LNCAP (cell line): ENCODE results near the gene PDE7B.

Source experiments
- TF ChIP-seq, protein P1 (sequence below): fragments of 450-650 bp; IDR thresholded peaks from 2 replicates; pipeline ENCODE4 v1.5.1; 2017; ENCODE audit warnings: mild to moderate bottlenecking

PDE7B gene

GRCh38 chr6:136226674-136227377 is 375.3 kb downstream of the PDE7B start:
- TF ChIP-seq, protein P1, sequence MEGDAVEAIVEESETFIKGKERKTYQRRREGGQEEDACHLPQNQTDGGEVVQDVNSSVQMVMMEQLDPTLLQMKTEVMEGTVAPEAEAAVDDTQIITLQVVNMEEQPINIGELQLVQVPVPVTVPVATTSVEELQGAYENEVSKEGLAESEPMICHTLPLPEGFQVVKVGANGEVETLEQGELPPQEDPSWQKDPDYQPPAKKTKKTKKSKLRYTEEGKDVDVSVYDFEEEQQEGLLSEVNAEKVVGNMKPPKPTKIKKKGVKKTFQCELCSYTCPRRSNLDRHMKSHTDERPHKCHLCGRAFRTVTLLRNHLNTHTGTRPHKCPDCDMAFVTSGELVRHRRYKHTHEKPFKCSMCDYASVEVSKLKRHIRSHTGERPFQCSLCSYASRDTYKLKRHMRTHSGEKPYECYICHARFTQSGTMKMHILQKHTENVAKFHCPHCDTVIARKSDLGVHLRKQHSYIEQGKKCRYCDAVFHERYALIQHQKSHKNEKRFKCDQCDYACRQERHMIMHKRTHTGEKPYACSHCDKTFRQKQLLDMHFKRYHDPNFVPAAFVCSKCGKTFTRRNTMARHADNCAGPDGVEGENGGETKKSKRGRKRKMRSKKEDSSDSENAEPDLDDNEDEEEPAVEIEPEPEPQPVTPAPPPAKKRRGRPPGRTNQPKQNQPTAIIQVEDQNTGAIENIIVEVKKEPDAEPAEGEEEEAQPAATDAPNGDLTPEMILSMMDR, result no peak

DNA sequence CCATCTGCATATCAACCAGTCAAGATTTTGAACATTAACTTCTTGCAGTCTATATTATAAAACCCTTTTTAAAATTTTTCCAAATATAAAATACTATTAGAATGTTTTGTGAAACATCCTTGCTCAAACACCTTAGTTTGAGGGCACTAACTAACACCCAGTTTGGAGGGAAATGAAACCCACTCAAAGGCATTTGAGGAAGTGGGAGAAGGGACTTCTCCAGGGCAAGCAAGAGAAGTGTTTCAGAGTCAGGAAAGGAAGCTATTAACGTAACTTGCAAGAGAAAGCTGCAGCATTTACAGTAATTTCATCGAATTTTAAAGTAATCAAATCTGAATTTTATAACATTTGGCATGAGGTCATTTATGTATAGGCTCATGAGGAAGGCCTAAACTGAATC is 377.3 kb downstream of the PDE7B start:
- TF ChIP-seq, protein P1, result no peak

DNA sequence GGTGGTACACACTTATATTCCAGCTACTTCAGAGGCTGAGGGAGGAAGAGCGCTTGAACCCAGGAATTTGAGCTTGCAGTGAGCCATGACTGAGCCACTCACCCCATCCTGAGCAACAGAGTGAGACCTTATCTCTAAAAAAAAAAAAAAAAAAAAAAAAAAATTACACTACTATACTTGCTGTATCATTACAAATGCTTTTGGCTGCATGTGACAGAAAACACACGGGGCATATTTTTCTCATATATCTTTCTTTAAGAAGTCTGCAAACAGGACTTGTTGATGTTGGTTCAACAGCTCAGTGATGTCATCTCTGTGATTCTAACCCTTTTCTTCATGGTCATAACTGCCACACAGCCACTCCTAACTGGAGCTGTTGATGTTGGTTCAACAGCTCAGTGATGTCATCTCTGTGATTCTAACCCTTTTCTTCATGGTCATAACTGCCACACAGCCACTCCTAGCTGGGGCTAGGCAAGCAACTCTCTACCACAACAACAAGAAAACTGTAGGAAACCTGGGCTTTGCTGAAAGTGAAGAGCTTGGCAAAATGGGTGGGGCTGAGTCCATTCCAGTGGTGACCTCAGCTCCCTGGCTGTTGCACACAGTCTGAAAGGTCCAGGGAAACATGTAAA is 378.8 kb downstream of the PDE7B start:
- TF ChIP-seq, protein P1, result no peak

GRCh38 chr6:136232701-136233100 is 381.2 kb downstream of the PDE7B start:
- TF ChIP-seq, protein P1, result no peak

DNA sequence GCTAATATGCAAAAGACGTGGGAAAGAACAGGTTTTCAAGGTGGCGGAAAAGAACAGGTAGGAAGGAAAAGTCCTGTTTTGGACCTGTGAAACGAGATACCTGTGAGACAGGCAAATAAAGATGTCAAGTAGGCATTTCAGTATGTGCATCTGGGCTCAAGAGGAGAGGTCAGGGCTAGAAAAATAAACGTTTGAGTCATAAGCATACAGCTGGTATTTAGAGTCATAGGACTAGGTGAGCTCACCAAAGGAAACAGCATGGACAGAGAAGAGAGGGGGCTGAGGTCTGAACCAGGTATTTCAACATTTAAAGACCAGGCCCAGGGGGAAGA is 383.7 kb downstream of the PDE7B start:
- TF ChIP-seq, protein P1, result no peak

DNA sequence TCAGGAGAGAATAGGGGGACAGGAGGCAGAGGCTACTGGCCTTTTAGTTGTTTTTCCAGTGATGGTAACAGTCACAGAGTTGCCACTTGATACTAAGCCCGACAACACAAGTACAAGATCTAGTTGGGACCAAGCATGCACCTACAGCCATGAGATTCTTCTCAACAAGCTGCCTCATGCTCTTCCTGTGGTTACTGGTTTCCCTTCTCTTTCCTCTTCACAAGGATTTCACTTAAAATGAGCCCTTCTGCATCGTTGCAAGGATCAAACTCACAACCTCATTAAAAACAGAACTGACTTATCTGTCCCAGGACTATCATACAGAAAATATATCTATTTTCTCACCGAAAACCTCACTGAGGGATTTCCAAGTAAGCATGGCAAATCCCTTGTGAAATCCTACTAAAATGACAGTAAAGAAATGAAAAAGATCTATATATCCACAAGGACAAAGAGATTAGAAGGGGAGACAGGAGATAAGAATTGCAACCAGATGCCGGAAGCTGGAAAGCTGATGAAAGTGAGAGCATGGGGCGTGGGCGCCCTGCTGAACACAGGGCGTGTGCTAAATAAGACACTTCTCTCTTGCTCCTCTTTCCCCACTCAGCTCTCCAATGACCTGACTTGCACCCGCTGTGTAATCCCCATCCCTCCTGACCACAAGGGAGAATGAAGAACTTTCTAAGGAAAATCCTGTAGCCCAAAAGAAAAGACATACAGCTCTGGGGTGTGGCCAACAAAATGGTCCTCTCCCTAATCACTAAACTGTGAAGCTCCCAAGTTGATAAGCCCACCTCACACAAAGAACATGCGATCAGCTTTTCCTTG is 385.2 kb downstream of the PDE7B start:
- TF ChIP-seq, protein P1, result no peak

- TF ChIP-seq, protein P1, result no peak
Observed at GRCh38 chr6:136244061-136244616, 392.6 kb downstream of the PDE7B start.
